A673 (cell line): ENCODE results near the gene TIGAR.

ENCODE experiments used
- EZH2 ChIP-seq: fragments of 200-600 bp; sonication (generic); IDR thresholded peaks from 2 replicates; pipeline ENCODE4 v1.6.1; 2017; ENCODE audit warnings: borderline replicate concordance, low read depth, mild to moderate bottlenecking, mixed read lengths, antibody characterized with exemption, low read length; ENCODE audit not compliant: poor library complexity, severe bottlenecking
- TF ChIP-seq, protein P1 (sequence below): fragments of 300-800, 200-600 bp; sonication (generic); conservative IDR thresholded peaks from 2 replicates; pipeline ENCODE4 v1.5.1; 2017; ENCODE audit warnings: low read depth, mild to moderate bottlenecking, antibody characterized with exemption, low read length, moderate library complexity, mixed read lengths

DNA sequence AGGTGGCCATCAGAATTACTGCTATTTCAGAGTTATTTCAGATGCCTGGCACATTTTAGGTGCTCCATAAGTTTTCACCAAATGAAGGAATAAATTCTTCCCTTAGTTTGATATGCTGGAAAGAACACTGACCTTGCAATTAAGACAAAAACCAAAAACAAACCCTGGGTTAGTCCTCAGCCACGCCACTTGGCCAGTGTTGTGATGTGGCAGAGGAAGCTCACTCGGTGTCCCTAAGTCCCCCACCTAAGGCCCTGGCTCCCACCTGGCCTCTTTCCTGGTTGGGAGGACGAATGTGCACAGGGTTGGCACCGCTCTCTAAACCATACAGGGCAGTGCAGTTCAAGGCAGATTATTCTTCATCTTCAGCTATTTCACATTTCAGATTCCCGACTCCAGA, 72.2 kb downstream of the TIGAR start:
- TF ChIP-seq, protein P1, sequence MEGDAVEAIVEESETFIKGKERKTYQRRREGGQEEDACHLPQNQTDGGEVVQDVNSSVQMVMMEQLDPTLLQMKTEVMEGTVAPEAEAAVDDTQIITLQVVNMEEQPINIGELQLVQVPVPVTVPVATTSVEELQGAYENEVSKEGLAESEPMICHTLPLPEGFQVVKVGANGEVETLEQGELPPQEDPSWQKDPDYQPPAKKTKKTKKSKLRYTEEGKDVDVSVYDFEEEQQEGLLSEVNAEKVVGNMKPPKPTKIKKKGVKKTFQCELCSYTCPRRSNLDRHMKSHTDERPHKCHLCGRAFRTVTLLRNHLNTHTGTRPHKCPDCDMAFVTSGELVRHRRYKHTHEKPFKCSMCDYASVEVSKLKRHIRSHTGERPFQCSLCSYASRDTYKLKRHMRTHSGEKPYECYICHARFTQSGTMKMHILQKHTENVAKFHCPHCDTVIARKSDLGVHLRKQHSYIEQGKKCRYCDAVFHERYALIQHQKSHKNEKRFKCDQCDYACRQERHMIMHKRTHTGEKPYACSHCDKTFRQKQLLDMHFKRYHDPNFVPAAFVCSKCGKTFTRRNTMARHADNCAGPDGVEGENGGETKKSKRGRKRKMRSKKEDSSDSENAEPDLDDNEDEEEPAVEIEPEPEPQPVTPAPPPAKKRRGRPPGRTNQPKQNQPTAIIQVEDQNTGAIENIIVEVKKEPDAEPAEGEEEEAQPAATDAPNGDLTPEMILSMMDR: no peak
- TF ChIP-seq EZH2: no peak
